PC-3 (cell line): ENCODE data around the gene GHRH. TPM values are rescaled to one million over a fixed set of nuclear protein-coding genes. Genes with fewer than 3 reads are reported as not detected.

Source experiments
- ATAC-seq: fragments of 200-7000 bp; cut with Tn5 transposase; 2 replicates; pipeline ENCODE4 v1.9.1; 2020; ENCODE audit warnings: mild to moderate bottlenecking, moderate library complexity
- BruUV-seq: library from RNA; stranded (reverse); fragments of 400-500 nt; replicated peaks from 2 replicates; lab custom pipeline; 2021; lab: Mats Ljungman, UMichigan
- CTCF ChIA-PET: fragments of 300-600 bp; sonication (Branson Sonifier 250); formaldehyde crosslinking; loops from one replicate; lab custom pipeline; 2022; ENCODE audit warnings: antibody characterized with exemption; lab: Charles Lee
- POLR2A ChIA-PET: fragments of 300-600 bp; sonication (Branson Sonifier 250); formaldehyde crosslinking; loops from one replicate; lab custom pipeline; 2022; ENCODE audit warnings: antibody characterized with exemption; ENCODE audit not compliant: unreplicated experiment; lab: Charles Lee
- DNase-seq: peaks from one replicate; pipeline ENCODE4 v3.0.0-alpha.2; 2015
- H2AFZ ChIP-seq: fragments of 300-600 bp; sonication (generic); 2 replicates; pipeline ENCODE4 v1.6.0; 2016; ENCODE audit warnings: antibody characterized with exemption, low read length
- H3F3A ChIP-seq: fragments of 300-600 bp; sonication (generic); one replicate; pipeline ENCODE4 v1.6.0; 2017; ENCODE audit warnings: antibody characterized with exemption, low read length, control low read depth, mild to moderate bottlenecking; ENCODE audit not compliant: unreplicated experiment
- H3K27ac ChIP-seq: fragments of 300-600 bp; sonication (generic); 2 replicates; pipeline ENCODE4 v1.5.1; 2016; ENCODE audit warnings: mild to moderate bottlenecking, low read length
- H3K27me3 ChIP-seq: fragments of 300-600 bp; sonication (generic); 2 replicates; pipeline ENCODE4 v1.6.1; 2016; ENCODE audit warnings: low read length, mixed read lengths
- H3K36me3 ChIP-seq: fragments of 300-600 bp; sonication (generic); 2 replicates; pipeline ENCODE4 v1.6.1; 2016; ENCODE audit warnings: low read depth, mixed run types, low read length, mixed read lengths
- H3K4me1 ChIP-seq: fragments of 300-600 bp; sonication (generic); 2 replicates; pipeline ENCODE4 v1.5.1; 2016; ENCODE audit warnings: low read length; ENCODE audit not compliant: insufficient read depth
- H3K4me2 ChIP-seq: fragments of 300-600 bp; sonication (generic); 2 replicates; pipeline ENCODE4 v1.6.0; 2016; ENCODE audit warnings: low read length
- H3K4me3 ChIP-seq: fragments of 300-600 bp; sonication (generic); 2 replicates; pipeline ENCODE4 v1.5.1; 2016; ENCODE audit warnings: mild to moderate bottlenecking, low read length, mixed read lengths
- H3K79me2 ChIP-seq: fragments of 300-600 bp; sonication (generic); 2 replicates; pipeline ENCODE4 v1.6.1; 2017; ENCODE audit warnings: low read length, mixed read lengths
- H3K9ac ChIP-seq: fragments of 300-600 bp; sonication (generic); 2 replicates; pipeline ENCODE4 v1.6.0; 2016; ENCODE audit warnings: mild to moderate bottlenecking, low read length
- H3K9me2 ChIP-seq: fragments of 300-600 bp; sonication (generic); replicated peaks from 2 replicates; pipeline ENCODE4 v1.6.1; 2016; ENCODE audit warnings: mixed run types, low read length, mixed read lengths
- H3K9me3 ChIP-seq: fragments of 300-600 bp; sonication (generic); 2 replicates; pipeline ENCODE4 v1.6.1; 2016; ENCODE audit warnings: low read length, mixed read lengths
- H4K20me1 ChIP-seq: fragments of 300-600 bp; sonication (generic); 2 replicates; pipeline ENCODE4 v1.6.1; 2016; ENCODE audit warnings: low read length, mixed read lengths
- EZH2 ChIP-seq: fragments of 300-600 bp; sonication (generic); IDR thresholded peaks from one replicate; pipeline ENCODE4 v1.6.1; 2017; ENCODE audit warnings: antibody characterized with exemption, mild to moderate bottlenecking, low read length; ENCODE audit not compliant: unreplicated experiment
- EZH2phosphoT487 ChIP-seq: fragments of 300-600 bp; sonication (generic); IDR thresholded peaks from 2 replicates; pipeline ENCODE4 v1.6.1; 2018; ENCODE audit warnings: mild to moderate bottlenecking, antibody characterized with exemption, low read length, borderline replicate concordance
- intact Hi-C: fragments of 100-400 bp; cut with micrococcal nuclease; formaldehyde crosslinking; loops from 2 replicates; pipeline ENCODE4 v1.9.0; 2023
- total RNA-seq: library from RNA; depleted of rRNA; stranded (reverse); fragments of >200 nt; gene quantifications from 2 replicates; pipeline ENCODE4 v1.2.3, GENCODE V29; 2014
- TF ChIP-seq, protein P1 (sequence below): fragments of 300-600 bp; sonication (generic); conservative IDR thresholded peaks from 2 replicates; pipeline ENCODE4 v1.5.1; 2017; ENCODE audit warnings: antibody characterized with exemption, low read depth, mild to moderate bottlenecking, low read length

Gene GHRH
- total RNA-seq, 1 experiment from 2014 or later = not detected

DNA sequence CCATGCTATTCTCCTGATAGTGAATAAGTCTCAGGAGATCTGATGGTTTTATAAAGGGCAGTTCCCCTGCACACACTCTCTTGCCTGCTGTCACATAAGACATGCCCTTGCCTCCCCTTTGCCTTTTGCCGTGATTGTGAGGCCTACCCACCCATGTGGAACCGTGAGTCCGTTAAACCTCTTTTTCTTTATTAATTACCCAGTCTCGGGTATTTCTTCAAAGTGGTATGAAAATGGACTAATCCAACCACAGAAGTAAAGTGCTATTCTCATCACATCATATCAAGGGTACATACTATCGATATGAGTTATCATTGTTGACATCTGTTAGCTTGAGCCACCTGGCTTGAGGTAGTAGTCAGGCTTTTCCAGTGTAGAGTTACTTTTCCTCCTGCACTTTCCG, 30.1 kb upstream of the GHRH start:
- Histone ChIP-seq H3K9me3 (no peaks in the 10 kb centered on the region), H2AFZ (no peak overlapping the region), H3F3A (peaks cover 19% of the 10 kb centered on the region), H3K36me3 (peaks cover 6% of the 10 kb centered on the region; the same call in 1 of the 2 replicates), H3K79me2 (peaks cover 64% of the 10 kb centered on the region), H3K27ac (no peak overlapping the region), H3K9ac (no peak overlapping the region), H3K4me1 (peaks cover 47% of the 10 kb centered on the region), H3K9me2 (no peaks in the 10 kb centered on the region), H3K27me3 (no peaks in the 10 kb centered on the region), H4K20me1 (no peaks in the 10 kb centered on the region), H3K4me3 (no peak overlapping the region), H3K4me2 (no peak overlapping the region)
- CTCF ChIA-PET = no interaction called here
- ATAC-seq (no peak), DNase-seq (no peak)
- POLR2A ChIA-PET = no interaction called here
- intact Hi-C loops = no loop called here
- no peak for TF ChIP-seq EZH2phosphoT487
- TF ChIP-seq, protein P1, sequence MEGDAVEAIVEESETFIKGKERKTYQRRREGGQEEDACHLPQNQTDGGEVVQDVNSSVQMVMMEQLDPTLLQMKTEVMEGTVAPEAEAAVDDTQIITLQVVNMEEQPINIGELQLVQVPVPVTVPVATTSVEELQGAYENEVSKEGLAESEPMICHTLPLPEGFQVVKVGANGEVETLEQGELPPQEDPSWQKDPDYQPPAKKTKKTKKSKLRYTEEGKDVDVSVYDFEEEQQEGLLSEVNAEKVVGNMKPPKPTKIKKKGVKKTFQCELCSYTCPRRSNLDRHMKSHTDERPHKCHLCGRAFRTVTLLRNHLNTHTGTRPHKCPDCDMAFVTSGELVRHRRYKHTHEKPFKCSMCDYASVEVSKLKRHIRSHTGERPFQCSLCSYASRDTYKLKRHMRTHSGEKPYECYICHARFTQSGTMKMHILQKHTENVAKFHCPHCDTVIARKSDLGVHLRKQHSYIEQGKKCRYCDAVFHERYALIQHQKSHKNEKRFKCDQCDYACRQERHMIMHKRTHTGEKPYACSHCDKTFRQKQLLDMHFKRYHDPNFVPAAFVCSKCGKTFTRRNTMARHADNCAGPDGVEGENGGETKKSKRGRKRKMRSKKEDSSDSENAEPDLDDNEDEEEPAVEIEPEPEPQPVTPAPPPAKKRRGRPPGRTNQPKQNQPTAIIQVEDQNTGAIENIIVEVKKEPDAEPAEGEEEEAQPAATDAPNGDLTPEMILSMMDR = no peak
- TF ChIP-seq EZH2 = no peak
- BruUV-seq = no TSS peak

DNA sequence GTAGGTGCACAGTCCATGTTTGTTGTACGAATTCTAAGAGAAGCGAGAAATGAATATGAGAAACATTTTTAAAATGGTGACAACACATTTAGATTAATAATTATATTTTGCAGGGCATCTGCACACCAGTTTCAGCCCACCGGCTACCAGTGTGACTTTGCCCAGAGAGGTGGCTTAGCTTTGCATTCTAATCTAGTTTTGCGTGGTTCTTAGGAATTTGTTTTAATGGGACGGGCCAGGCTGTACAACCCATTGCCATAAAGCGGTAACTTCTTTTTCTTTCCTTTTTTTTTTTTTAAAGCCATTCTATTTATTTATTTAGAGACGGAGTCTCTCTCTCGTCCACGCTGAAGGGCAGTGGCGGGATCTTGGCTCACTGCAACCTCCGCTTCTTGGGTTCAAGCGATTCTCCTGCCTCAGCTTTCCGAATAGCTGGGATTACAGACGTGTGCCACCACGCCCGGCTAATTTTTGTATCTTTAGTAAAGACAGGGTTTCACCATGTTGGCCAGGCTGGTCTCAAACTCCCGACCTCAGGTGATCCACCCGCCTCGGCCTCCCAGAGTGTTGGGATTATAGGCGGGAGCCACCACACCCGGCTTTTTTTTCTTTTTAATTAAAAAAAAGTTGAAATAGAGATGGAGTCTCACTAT, 28.7 kb upstream of the GHRH start:
- Histone ChIP-seq H3K4me3 (peak overlapping the region; percentile 98), H3K4me2 (peak overlapping the region; percentile 99), H3F3A (peaks cover 12% of the 10 kb centered on the region), H3K27me3 (no peaks in the 10 kb centered on the region), H3K4me1 (peaks cover 32% of the 10 kb centered on the region), H2AFZ (peak overlapping the region; percentile 78), H3K36me3 (peaks cover 6% of the 10 kb centered on the region; the same call in 1 of the 2 replicates), H3K9me2 (no peaks in the 10 kb centered on the region), H3K27ac (peak overlapping the region; percentile 79), H4K20me1 (no peaks in the 10 kb centered on the region), H3K79me2 (peaks cover 50% of the 10 kb centered on the region), H3K9me3 (no peaks in the 10 kb centered on the region), H3K9ac (peak overlapping the region; percentile 99)
- intact Hi-C loops = no loop called here
- BruUV-seq = no TSS peak
- ChIA-PET CTCF (no interaction called here), POLR2A (interaction anchor here (0.7 kb wide), 2 partner anchors 81 to 89 kb away, joined by 4 to 7 read pairs; no protein-coding TSS in a partner anchor)
- DNase-seq (no peak), ATAC-seq (no peak)
- TF ChIP-seq, protein P1 = no peak
- no peak for TF ChIP-seq EZH2
- TF ChIP-seq EZH2phosphoT487 = no peak

DNA sequence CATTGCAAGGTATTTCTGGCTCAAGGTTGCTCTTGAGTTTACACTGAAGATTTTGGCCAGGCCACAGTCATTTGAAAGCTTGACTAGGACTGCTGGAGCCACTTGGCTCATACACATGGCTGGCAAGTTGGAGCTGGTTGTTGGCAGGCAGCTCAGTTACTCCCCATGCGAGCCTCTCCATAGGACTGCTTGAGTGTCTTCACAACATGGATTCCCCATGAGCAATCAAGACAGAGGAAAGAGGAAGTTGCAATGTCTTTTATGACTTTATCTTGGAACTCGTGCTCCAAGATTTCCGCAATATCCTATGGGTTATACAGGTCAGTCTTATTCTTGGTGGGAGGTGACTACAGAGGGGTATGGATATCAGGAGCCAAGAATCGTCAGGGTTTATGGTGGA, 26.5 kb upstream of the GHRH start:
- Histone ChIP-seq H3K4me3 (no peak overlapping the region), H3K36me3 (peaks cover 6% of the 10 kb centered on the region; the same call in 1 of the 2 replicates), H3K79me2 (peaks cover 37% of the 10 kb centered on the region), H3K9me2 (no peaks in the 10 kb centered on the region), H2AFZ (no peak overlapping the region), H3K27ac (no peak overlapping the region), H3K27me3 (no peaks in the 10 kb centered on the region), H3K4me2 (no peak overlapping the region), H3K9ac (no peak overlapping the region), H4K20me1 (no peaks in the 10 kb centered on the region), H3K4me1 (peaks cover 14% of the 10 kb centered on the region), H3F3A (no peaks in the 10 kb centered on the region), H3K9me3 (no peaks in the 10 kb centered on the region)
- no peak for ATAC-seq
- BruUV-seq = no TSS peak
- intact Hi-C loops = no loop called here
- ChIA-PET CTCF (no interaction called here), POLR2A (no interaction called here)
- no peak for DNase-seq
- TF ChIP-seq EZH2phosphoT487 (no peak), EZH2 (no peak)
- TF ChIP-seq, protein P1 = no peak
